GM12801 (cell line): ENCODE measurements around the gene SHC2.

Experiments
- CTCF ChIP-seq: IDR thresholded peaks from one replicate; pipeline ENCODE4 v1.5.1; 2011; ENCODE audit warnings: control low read depth; ENCODE audit not compliant: insufficient read length; ENCODE audit errors: extremely low read depth

SHC2 gene

DNA sequence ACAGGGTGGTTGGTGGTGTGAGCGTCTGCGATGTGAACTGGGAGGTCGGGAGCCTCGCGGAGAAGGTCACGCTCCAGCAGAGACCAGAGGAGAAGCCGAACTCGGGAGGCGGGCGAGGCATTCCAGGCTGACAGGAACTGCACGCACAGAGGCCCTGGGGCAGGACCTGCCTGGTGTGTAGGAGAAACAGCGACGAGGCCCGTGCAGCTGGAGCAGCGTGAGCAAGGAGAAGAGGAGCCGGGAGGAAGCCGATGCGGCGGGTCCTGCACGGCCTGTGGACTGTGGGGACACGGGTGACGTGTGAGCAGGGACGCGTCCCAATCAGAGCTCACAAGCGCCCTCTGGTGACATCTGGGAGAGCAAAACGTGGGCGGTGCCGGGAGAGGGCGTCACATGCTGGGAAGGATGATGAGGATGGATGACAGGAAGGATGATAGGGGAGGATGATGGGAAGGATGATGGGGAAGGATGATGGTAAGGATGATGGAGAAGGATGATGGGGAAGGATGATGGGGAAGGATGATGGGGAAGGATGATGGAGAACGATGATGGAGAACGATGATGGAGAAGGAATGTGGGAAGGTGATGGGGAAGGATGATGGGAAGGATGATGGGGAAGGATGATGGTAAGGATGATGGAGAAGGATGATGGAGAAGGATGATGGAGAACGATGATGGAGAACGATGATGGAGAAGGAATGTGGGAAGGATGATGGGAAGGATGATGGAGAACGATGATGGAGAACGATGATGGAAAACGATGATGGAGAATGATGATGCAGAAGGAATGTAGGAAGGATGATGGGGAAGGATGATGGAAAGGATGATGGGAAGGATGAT lies 19.4 kb upstream of the SHC2 start:
- TF ChIP-seq CTCF: no peak

DNA sequence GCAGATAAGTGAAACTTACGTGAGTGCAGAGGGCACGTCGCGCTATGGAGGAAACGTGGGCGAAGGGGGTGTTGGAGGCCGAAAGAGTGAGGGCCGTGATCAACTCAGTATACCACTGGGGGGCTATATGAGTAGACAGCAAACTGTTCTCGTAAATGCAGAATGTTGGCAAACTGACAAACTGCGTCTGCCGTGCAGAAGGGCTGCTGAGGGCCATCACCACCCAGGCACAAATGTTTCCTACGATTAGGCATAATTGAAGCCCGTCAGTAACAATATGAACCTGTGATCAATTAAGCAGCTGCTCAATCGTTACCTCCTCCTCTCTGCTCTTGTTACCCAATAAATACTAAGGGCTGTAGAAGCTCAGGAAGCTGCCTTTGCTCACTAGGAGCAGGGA lies 18.1 kb upstream of the SHC2 start:
- no peak for TF ChIP-seq CTCF

GRCh38 chr19:478236-478903 lies 17.5 kb upstream of the SHC2 start:
- no peak for TF ChIP-seq CTCF

GRCh38 chr19:475360-475759 lies 14.5 kb upstream of the SHC2 start:
- no peak for TF ChIP-seq CTCF

DNA sequence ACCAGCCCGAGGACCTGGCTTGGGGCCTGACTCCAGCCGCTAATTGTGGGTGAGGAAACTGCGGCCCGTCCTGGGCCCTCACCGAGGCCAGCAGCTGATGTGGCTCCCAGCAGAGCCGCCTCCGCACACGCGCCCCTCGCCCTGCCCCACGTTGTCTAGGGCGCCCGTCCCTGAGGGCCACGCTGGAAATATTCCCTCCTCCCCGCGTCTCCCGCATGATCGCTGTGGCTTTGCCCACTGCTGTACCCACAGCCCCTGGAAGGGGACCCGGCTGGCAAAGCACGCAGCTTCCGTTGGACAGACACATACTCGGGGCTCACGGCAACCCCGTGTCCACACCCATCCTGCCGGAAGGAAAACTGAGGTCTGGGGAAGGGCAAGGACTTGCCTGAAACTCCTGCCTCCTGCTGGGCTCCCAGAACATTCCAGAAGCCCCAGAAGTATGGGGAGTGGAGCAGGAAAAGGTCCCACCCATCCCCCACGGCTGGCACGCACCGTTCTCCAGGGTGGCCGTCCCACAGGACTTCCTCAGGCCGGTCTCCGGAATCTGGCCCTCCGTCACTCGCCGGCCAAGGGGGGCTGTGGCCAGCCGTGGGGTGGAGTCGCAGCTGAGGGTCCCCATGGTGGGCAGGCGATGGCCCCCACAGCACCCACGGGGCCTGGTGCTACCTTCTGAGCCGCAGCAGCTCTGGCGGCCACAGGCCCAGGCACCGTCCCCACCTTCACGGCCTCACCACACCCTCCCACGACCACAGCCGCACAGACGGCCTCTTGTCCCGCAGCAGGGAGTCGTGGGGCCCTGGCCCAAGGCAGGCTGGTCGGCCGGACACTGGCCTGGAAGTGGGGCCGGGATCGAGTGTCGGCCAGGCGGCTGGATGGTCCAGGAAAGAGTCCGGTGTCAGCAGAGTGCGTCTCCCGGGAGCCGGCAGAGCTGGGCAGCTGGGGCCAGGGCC lies 13.6 kb upstream of the SHC2 start:
- no peak for TF ChIP-seq CTCF

DNA sequence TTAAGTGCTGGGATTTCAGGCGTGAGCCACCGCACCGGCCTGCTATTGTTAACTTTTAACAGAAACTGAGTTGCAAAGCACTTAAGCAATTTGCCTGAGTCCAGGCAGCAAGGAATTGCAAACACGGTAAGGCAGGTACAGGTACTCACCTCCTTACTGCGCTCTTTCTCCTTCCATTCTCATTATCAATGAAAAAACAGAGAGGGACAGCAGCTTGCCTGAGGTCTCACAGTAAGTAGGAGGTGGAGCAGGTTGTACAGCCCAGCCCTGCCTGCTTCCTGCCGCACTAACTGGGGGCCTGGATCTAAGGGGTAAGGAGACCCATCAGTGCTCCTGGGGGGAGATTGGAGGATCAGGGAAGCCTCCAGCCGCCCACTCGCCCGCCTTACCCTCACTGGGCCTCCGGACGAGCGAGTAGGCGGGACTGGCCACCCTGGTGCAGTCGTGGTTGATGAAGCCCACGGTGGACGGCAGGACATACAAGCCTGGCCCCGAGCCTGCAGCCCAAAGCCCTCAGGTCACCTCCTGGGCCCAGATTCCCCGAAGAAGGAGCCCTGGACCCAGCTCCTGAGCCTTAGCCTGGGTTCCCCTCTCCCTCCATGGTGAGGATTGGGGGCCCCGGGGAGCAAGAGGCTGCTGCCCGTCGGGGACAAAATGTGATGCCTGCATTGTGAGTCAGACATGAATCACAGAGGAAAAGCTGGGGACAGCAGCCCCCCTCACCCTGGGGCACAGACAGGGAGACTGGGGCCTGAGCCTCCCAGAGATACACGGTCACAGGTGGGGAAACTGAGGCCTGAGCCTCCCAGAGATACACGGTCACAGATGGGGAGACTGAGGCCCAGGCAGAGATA lies 11.4 kb upstream of the SHC2 start:
- no peak for TF ChIP-seq CTCF
